LoVo (cell line): Measurements from ENCODE around the gene TMEM184B.
A peak's percentile ranks its signal among the peaks of the same experiment; 100 is the strongest.

ENCODE experiments used
- DNase-seq: peaks from one replicate; pipeline ENCODE4 v3.0.0-alpha.2; 2016; ENCODE audit warnings: low spot score

The TMEM184B gene

GRCh38 chr22:38272373-38273134, at the start of gene TMEM184B:
Gene TMEM184B, minus strand, starts transcription at chr22:38273010. Its CDS starts 25,049 bp downstream, at chr22:38247961.
- peak; percentile 81 for DNase-seq

DNA sequence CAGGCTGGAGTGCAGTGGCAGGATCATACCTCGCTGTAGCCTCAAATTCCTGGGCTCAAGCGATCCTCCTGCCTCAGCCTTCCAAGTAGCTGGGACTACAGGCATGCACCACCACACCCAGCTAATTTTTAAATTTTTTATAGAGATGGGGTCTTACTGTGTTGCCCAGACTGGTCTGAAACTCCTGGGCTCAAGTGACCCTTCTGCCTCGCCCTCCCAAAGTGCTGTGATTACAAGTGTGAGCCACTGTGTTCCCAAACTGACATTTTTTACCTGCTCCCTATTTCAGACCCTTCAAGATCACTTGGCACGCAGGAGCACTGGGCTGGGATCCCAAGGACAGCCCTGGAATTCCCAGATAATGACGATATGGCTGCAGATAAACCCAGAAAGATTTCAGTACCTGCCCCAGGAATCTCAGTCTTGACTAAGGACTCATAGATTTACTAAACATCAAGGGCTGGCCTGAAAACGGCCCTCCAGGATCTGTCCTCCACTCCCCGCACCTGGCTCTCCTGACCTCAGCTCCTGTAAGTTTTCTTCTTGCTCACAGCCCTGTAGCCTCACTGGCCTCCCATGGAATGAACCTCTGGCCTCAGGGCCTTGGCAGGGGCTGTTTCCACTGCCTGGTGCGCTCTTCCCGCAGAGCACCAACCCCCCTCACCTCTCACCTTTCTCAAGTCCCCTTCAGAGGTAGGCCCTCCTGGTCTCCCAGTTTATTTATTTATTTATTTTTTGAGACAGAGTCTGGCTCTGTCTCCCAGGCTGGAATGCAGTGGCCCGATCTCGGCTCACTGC, 48.0 kb upstream of the TMEM184B start:
- no peak for DNase-seq

- DNase-seq: no peak
These were observed 46.3 kb upstream of the TMEM184B start for GRCh38 chr22:38318792-38319773.

DNA sequence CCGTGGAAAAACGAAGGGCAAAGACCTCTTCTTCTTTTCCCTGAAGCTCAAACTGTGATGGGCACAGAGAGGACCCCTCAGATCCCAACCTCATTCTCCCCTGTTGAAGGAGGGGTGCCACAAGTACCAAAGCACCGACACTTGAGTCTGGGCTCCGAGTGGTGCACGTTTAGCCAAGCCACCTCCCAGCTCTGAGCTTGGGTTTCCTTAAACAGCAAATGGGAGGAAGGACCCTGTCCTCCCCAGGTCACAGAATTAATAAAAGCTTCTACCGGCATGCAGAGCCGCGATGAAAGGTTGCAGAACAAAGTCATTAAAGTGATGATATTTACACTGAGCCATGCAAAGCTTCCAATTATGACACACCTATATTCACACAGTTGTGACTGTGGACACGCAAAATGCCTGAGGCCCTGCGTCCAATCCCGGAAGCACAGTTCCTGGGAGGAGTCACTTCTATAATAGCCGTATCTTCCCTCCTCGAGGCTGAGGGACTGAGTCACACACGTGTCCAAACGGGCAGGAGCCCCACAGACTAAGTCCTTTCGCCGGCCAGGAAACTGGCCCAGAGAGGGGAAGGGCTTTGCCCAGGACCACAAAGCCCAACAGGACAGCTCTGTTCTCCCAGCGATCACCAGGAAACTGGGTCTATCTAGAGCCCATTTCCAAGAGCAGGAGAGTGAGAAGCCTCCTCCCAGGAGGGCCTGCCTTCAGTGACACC, 45.3 kb upstream of the TMEM184B start:
- peak; percentile 94 for DNase-seq

- DNase-seq: peak; percentile 70
These were observed 44.5 kb upstream of the TMEM184B start, which contains the start of gene CSNK1E for GRCh38 chr22:38317122-38317994. Gene CSNK1E, minus strand, starts transcription at chr22:38317433. Its CDS starts 3,276 bp downstream, at chr22:38314157.

GRCh38 chr22:38316364-38317121, 43.7 kb upstream of the TMEM184B start:
- DNase-seq: no peak

- DNase-seq: no peak
These were observed 43.1 kb upstream of the TMEM184B start for GRCh38 chr22:38315823-38316363.

- DNase-seq: no peak
These were observed 42.4 kb upstream of the TMEM184B start for GRCh38 chr22:38314933-38315822.

DNA sequence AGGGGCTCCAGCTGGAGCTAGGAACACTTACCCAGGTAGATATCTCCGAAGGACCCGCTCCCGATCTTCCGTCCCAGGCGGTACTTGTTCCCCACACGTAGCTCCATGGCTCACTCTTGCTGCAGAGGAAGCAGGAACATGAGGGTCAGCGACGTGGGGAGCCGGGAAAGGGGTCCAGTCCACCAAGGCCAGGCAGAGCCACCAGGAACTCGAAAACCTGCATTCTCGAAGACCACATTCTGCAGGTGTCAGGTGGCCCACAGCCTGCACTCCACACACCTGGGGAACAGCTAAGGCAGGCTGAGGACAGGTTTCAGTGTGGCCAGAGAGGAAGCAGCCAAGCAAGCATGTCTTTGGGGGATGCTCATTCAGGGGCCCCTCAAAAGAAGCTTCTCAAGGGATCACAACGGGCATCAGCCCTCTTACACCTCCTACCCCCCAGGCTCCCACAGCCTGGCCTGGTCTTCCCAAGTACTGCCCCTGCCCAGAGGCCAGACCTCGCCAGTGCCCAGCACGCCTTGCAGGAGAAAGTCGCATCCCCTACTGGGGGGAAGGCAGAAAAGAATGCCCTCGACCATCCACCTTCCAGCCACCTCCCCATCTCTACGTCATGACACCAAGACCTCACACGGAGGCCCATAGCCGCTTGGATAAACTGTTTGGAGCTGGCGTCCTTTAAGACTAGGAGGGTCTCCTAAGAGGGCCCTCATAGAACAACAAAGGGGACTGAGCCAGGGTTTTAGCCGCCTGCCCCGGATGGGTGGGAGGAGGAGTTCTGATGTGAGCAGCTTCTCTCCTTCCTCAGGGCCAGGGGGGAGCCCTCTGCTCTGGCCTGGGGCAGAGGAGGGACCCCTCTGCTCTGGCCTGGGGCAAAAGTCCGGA, 41.5 kb upstream of the TMEM184B start:
- DNase-seq: no peak

DNA sequence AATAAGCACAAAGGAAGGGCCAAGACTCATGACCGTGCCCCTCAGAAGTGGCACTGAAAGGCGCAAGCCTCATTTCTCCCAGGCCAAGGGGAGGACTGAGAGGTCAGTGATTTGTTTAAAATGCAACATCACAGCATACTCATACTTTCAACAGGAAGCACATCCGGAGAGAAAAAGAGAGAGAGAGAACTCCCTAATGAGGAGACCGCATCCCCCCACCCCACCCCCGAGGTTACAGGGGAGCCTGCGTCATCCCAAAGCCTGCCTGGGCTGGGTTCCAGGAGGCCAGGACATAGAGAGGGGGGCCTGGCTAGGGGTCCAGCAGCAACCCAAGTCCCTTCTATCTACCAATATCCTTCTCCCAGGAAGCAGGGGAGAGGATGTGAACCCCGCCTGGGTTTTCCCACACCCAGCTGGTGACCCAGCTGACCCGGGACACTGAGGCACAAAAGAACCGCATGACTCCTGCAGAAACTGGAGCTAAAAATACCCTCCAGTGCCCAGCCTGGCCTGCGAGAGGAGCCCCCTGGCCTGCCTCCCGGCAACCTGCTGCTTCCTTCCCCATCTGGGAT, 40.7 kb upstream of the TMEM184B start:
- DNase-seq: no peak

DNA sequence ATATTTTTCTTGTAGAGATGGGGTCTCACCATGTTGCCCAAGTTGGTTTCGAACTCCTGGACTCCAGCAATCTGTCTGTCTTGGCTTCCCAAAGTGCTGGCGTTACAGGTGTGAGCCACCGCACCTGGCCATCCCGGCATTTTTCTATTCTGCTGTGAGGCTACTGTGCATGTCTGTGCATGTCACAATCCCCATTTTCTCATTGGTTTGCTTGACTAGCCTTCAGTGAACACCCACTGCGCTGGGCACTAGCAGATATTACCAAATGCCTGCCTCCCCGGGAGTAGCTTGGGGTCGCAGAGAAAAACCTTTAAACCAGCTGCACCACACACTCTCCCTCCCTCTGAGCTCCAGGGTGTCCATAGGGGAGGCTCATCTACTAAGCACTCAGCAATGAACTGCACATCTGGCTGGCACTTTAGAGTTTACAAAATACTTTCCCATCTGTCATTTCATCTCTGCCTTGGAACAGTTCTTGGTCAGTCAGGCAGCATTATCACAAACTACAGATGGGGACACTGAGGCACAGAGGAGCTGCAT, 39.5 kb upstream of the TMEM184B start:
- DNase-seq: no peak

- no peak for DNase-seq
These were observed 38.5 kb upstream of the TMEM184B start for GRCh38 chr22:38311323-38311620.

GRCh38 chr22:38310518-38311322, 37.9 kb upstream of the TMEM184B start:
- DNase-seq: no peak

- no peak for DNase-seq
These were observed 37.1 kb upstream of the TMEM184B start for GRCh38 chr22:38309614-38310517.
